Panc1 (cell line): ENCODE measurements around the gene PROSER3. TPM values are rescaled to one million over a fixed set of nuclear protein-coding genes. Genes with fewer than 3 reads are reported as not detected.

ENCODE experiments used
- ATAC-seq: fragments of 200-7000 bp; cut with Tn5 transposase; 2 replicates; pipeline ENCODE4 v1.9.1; 2020; ENCODE audit warnings: mild to moderate bottlenecking, moderate library complexity
- BruUV-seq: library from RNA; stranded (reverse); fragments of 400-500 nt; replicated peaks from 2 replicates; lab custom pipeline; 2021; lab: Mats Ljungman, UMichigan
- CTCF ChIA-PET: fragments of 300-600 bp; sonication (Branson Sonifier 250); formaldehyde crosslinking; loops from one replicate; lab custom pipeline; 2022; ENCODE audit warnings: antibody characterized with exemption; lab: Charles Lee
- POLR2A ChIA-PET: fragments of 300-600 bp; sonication (Branson Sonifier 250); formaldehyde crosslinking; loops from one replicate; lab custom pipeline; 2022; ENCODE audit warnings: antibody characterized with exemption; lab: Charles Lee
- DNase-seq: peaks from one replicate; pipeline ENCODE4 v3.0.0-alpha.2; 2010; ENCODE audit warnings: low read depth, low spot score
- H3K27ac ChIP-seq: 2 replicates; pipeline ENCODE4 v1.5.1; 2011; ENCODE audit warnings: mild to moderate bottlenecking, low read length, inconsistent platforms
- H3K27me3 ChIP-seq: fragments of 200-500 bp; sonication (Bioruptor generic); 2 replicates; pipeline ENCODE4 v1.6.0; 2014; ENCODE audit warnings: low read length, inconsistent platforms; ENCODE audit not compliant: control insufficient read depth, insufficient read depth
- H3K36me3 ChIP-seq: fragments of 200-500 bp; sonication (Bioruptor generic); 2 replicates; pipeline ENCODE4 v1.5.1; 2014; ENCODE audit warnings: inconsistent platforms, mild to moderate bottlenecking, low read length, moderate library complexity; ENCODE audit not compliant: control insufficient read depth, insufficient read depth
- H3K4me1 ChIP-seq: 2 replicates; pipeline ENCODE4 v1.5.1; 2011; ENCODE audit warnings: inconsistent platforms, mild to moderate bottlenecking, low read length, moderate library complexity; ENCODE audit not compliant: control insufficient read depth, insufficient read depth
- H3K4me3 ChIP-seq, 2 experiments: 2 replicates each; pipeline ENCODE4 v1.5.1; 2011 to 2012; ENCODE audit warnings: low read depth in 2 of 2, low read length in 2 of 2, mild to moderate bottlenecking in 2 of 2, inconsistent platforms in 1 of 2, moderate library complexity in 1 of 2
- H3K9me3 ChIP-seq: fragments of 200-500 bp; sonication (Bioruptor generic); 2 replicates; pipeline ENCODE4 v1.5.1; 2014; ENCODE audit warnings: low read depth, mild to moderate bottlenecking, inconsistent platforms, low read length, moderate library complexity; ENCODE audit not compliant: control insufficient read depth, insufficient read depth
- CTCF ChIP-seq: fragments of 450-650 bp; IDR thresholded peaks from 2 replicates; pipeline ENCODE4 v1.5.1; 2017; ENCODE audit warnings: mild to moderate bottlenecking
- POLR2AphosphoS5 ChIP-seq: IDR thresholded peaks from 2 replicates; pipeline ENCODE4 v1.6.1; 2012; ENCODE audit warnings: mild to moderate bottlenecking, low read depth, low read length, moderate library complexity
- REST ChIP-seq, 2 experiments: IDR thresholded peaks; 2 replicates each; pipeline ENCODE4 v1.6.1; 2011 to 2012; ENCODE audit warnings: low read depth in 2 of 2, control low read depth in 1 of 2, low read length in 1 of 2, mild to moderate bottlenecking in 1 of 2, moderate library complexity in 1 of 2; ENCODE audit not compliant: insufficient read depth in 1 of 2
- SIN3A ChIP-seq: IDR thresholded peaks from 2 replicates; pipeline ENCODE4 v1.6.1; 2012; ENCODE audit warnings: low read depth, mild to moderate bottlenecking, low read length, moderate library complexity, borderline replicate concordance; ENCODE audit not compliant: insufficient read depth
- TCF7L2 ChIP-seq: IDR thresholded peaks from 2 replicates; pipeline ENCODE4 v1.6.1; 2011; ENCODE audit warnings: mild to moderate bottlenecking, low read depth, low read length, inconsistent platforms
- in situ Hi-C: cut with HindIII; loops from 2 replicates; pipeline ENCODE4 v1.10.0; 2016; ENCODE audit warnings: low sequenced_read_pairs, low pct_unique_long_range_greater_than_20kb
- intact Hi-C: fragments of 100-400 bp; cut with micrococcal nuclease; formaldehyde crosslinking; loops from one replicate; pipeline ENCODE4 v1.10.0; 2022; ENCODE audit not compliant: unreplicated experiment
- total RNA-seq: library from RNA; stranded (reverse); gene quantifications from one replicate; pipeline ENCODE4 v1.2.1, GENCODE V29; 2021; ENCODE audit not compliant: unreplicated experiment

Gene PROSER3
- total RNA-seq, 1 experiment from 2014 or later: 63.9 TPM

- H3K4me3 ChIP-seq: no peak overlapping the region
- H3K36me3 ChIP-seq: no peaks in the 10 kb centered on the region
- ChIA-PET POLR2A (no interaction called here), CTCF (interaction anchor here (0.6 kb wide), 1 partner anchor 215 kb away, joined by 7 read pairs; no protein-coding TSS in a partner anchor)
- H3K27ac ChIP-seq: no peak overlapping the region
- intact Hi-C loops (loop anchor here (10.0 kb wide), 1 partner anchor 156 kb away; no protein-coding TSS in a partner anchor), in situ Hi-C loops (no loop called here)
- no peaks in the 10 kb centered on the region for H3K27me3 ChIP-seq
- ATAC-seq: no peak
- BruUV-seq: no TSS peak
- H3K9me3 ChIP-seq: no peaks in the 10 kb centered on the region
- TF ChIP-seq POLR2AphosphoS5: no peak
- no peak for TF ChIP-seq REST (IDR thresholded peaks at IDR 0.05; ENCODE audit: insufficient read depth in 1 of 2, low read depth in 2 of 2, low read length in 1 of 2)
- no peak for TF ChIP-seq SIN3A
- TF ChIP-seq TCF7L2: no peak
- TF ChIP-seq CTCF: no peak
- H3K4me1 ChIP-seq: peaks cover 9% of the 10 kb centered on the region
- no peak for DNase-seq
Measured at GRCh38 chr19:35710784-35711723, 46.9 kb upstream of the PROSER3 start.

- Histone ChIP-seq H3K27me3 (no peaks in the 10 kb centered on the region), H3K9me3 (no peaks in the 10 kb centered on the region), H3K36me3 (no peaks in the 10 kb centered on the region; the same call in 1 of the 2 replicates), H3K4me3 (no peak overlapping the region), H3K4me1 (peaks cover 12% of the 10 kb centered on the region), H3K27ac (no peak overlapping the region)
- ChIA-PET POLR2A (interaction anchor here (0.6 kb wide), 1 partner anchor 11 kb away, joined by 7 read pairs; no protein-coding TSS in a partner anchor), CTCF (interaction anchor here (0.7 kb wide), 1 partner anchor 187 kb away, joined by 3 read pairs; no protein-coding TSS in a partner anchor)
- TF ChIP-seq POLR2AphosphoS5 (no peak), CTCF (no peak), REST (IDR thresholded peaks at IDR 0.05; ENCODE audit: insufficient read depth in 1 of 2, low read depth in 2 of 2, low read length in 1 of 2) (no peak), TCF7L2 (no peak), SIN3A (no peak)
- BruUV-seq: no TSS peak
- in situ Hi-C loops (no loop called here), intact Hi-C loops (loop anchor here (10.0 kb wide), 1 partner anchor 158 kb away; no protein-coding TSS in a partner anchor)
- ATAC-seq (no peak), DNase-seq (no peak)
Measured at GRCh38 chr19:35712567-35713505, 45.1 kb upstream of the PROSER3 start.
